HepG2 (cell line): ENCODE results near the gene GPR17. TPM values are rescaled to one million over a fixed set of nuclear protein-coding genes. Genes with fewer than 3 reads are reported as not detected.

Experiments
- BCL6 ChIP-seq: IDR thresholded peaks from 2 replicates; pipeline ENCODE4 v1.6.1; 2016; ENCODE audit warnings: missing genetic modification reagents, missing compliant biosample characterization
- KAT7 ChIP-seq: IDR thresholded peaks from 2 replicates; pipeline ENCODE4 v1.6.1; 2018; ENCODE audit warnings: borderline replicate concordance, missing compliant biosample characterization
- MED1 ChIP-seq: sonication (generic); formaldehyde crosslinking; IDR thresholded peaks from 2 replicates; pipeline ENCODE4 v1.4.0; 2020; ENCODE audit warnings: missing genetic modification reagents
- MLX ChIP-seq: IDR thresholded peaks from 2 replicates; pipeline ENCODE4 v1.6.1; 2016
- NFE2L1 ChIP-seq: sonication (generic); formaldehyde crosslinking; IDR thresholded peaks from 2 replicates; pipeline ENCODE4 v1.4.0; 2020; ENCODE audit warnings: missing genetic modification reagents, mild to moderate bottlenecking, borderline replicate concordance
- NFE2L2 ChIP-seq: fragments of 150-350 bp; IDR thresholded peaks from 2 replicates; pipeline ENCODE4 v1.6.1; 2014; ENCODE audit warnings: low read length
- SOX6 ChIP-seq, 2 experiments: fragments of 450-650 bp in 1 of 2; sonication (generic) in 1 of 2; formaldehyde crosslinking in 1 of 2; IDR thresholded peaks; 2 replicates each; pipeline versions ENCODE4 v1.4.0 to v1.6.1; 2017 to 2020; ENCODE audit warnings: antibody characterized with exemption in 1 of 2, mild to moderate bottlenecking in 1 of 2, missing genetic modification reagents in 1 of 2
- ZNF138 ChIP-seq: sonication (generic); formaldehyde crosslinking; IDR thresholded peaks from 2 replicates; pipeline ENCODE4 v1.5.0; 2020; ENCODE audit warnings: mild to moderate bottlenecking, low read depth, missing genetic modification reagents
- ZNF142 ChIP-seq: sonication (generic); formaldehyde crosslinking; IDR thresholded peaks from 2 replicates; pipeline ENCODE4 v1.4.0; 2020; ENCODE audit warnings: missing genetic modification reagents
- ZNF331 ChIP-seq: sonication (generic); formaldehyde crosslinking; IDR thresholded peaks from 2 replicates; pipeline ENCODE4 v1.4.0; 2020; ENCODE audit warnings: missing genetic modification reagents
- ZNF570 ChIP-seq: sonication (generic); formaldehyde crosslinking; IDR thresholded peaks from 2 replicates; pipeline ENCODE4 v1.4.0; 2020; ENCODE audit warnings: mild to moderate bottlenecking, missing genetic modification reagents, borderline replicate concordance
- ZNF577 ChIP-seq: sonication (generic); formaldehyde crosslinking; IDR thresholded peaks from 2 replicates; pipeline ENCODE4 v1.4.0; 2020; ENCODE audit warnings: mild to moderate bottlenecking, low read depth, missing genetic modification reagents, borderline replicate concordance
- ZNF782 ChIP-seq: sonication (generic); formaldehyde crosslinking; IDR thresholded peaks from 2 replicates; pipeline ENCODE4 v1.4.0; 2020; ENCODE audit warnings: missing genetic modification reagents, mild to moderate bottlenecking, borderline replicate concordance
- polyA plus RNA-seq, 8 experiments: library from polyadenylated mRNA; depleted of rRNA in 3 of 8; stranded (reverse) in 7 of 8; unstranded in 1 of 8; fragments of >200 nt; fragmentation: Illumina TruSeq in 4 of 8; extraction: Trizol in 4 of 8; gene quantifications; 2 replicates each; pipeline versions ENCODE4 v1.2.1 to v1.2.3, GENCODE V29; 2011 to 2016; ENCODE audit warnings: low read depth in 4 of 8, missing spikeins in 1 of 8, mixed read lengths in 1 of 8; ENCODE audit not compliant: insufficient read depth in 1 of 8
- total RNA-seq, 5 experiments: library from RNA; depleted of rRNA; stranded (reverse); fragments of >200 nt; fragmentation: Illumina TruSeq; extraction: Trizol; gene quantifications; 2 replicates each; pipeline ENCODE4 v1.2.3, GENCODE V29; 2016; ENCODE audit warnings: low read depth in 1 of 5
- TF ChIP-seq, protein P1 (sequence below): sonication (generic); formaldehyde crosslinking; IDR thresholded peaks from 2 replicates; pipeline ENCODE4 v1.5.1; 2020; ENCODE audit warnings: missing genetic modification reagents, mild to moderate bottlenecking, borderline replicate concordance

Gene GPR17
- total and polyA plus RNA-seq, 2 of the 13 experiments (the other 11 are each of a cell fraction or from before 2014, with no cell fraction given) = not detected

GRCh38 chr2:127670957-127671290 is 25.0 kb downstream of the GPR17 start (continued):
- no peak for TF ChIP-seq ZNF142 (CRISPR knock-in tag)
- TF ChIP-seq ZNF570 (CRISPR knock-in tag) = no peak
- TF ChIP-seq SOX6 (IDR thresholded peaks at IDR 0.05) = no peak
- no peak for TF ChIP-seq SOX6 (CRISPR knock-in tag; IDR thresholded peaks at IDR 0.05)
- TF ChIP-seq ZNF138 = no peak
- TF ChIP-seq ZNF782 = no peak
- no peak for TF ChIP-seq ZNF577 (CRISPR knock-in tag)
- no peak for TF ChIP-seq KAT7 (CRISPR knock-in tag)
- TF ChIP-seq, protein P1, sequence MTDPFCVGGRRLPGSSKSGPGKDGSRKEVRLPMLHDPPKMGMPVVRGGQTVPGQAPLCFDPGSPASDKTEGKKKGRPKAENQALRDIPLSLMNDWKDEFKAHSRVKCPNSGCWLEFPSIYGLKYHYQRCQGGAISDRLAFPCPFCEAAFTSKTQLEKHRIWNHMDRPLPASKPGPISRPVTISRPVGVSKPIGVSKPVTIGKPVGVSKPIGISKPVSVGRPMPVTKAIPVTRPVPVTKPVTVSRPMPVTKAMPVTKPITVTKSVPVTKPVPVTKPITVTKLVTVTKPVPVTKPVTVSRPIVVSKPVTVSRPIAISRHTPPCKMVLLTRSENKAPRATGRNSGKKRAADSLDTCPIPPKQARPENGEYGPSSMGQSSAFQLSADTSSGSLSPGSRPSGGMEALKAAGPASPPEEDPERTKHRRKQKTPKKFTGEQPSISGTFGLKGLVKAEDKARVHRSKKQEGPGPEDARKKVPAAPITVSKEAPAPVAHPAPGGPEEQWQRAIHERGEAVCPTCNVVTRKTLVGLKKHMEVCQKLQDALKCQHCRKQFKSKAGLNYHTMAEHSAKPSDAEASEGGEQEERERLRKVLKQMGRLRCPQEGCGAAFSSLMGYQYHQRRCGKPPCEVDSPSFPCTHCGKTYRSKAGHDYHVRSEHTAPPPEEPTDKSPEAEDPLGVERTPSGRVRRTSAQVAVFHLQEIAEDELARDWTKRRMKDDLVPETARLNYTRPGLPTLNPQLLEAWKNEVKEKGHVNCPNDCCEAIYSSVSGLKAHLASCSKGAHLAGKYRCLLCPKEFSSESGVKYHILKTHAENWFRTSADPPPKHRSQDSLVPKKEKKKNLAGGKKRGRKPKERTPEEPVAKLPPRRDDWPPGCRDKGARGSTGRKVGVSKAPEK = no peak
- no peak for TF ChIP-seq ZNF331 (CRISPR knock-in tag)
- no peak for TF ChIP-seq BCL6 (CRISPR knock-in tag)
- TF ChIP-seq NFE2L2 = peak; percentile 30; the same call in 1 of the 2 replicates
- no peak for TF ChIP-seq MED1
- no peak for TF ChIP-seq MLX (CRISPR knock-in tag)
- no peak for TF ChIP-seq NFE2L1 (CRISPR knock-in tag)
